HG02884 (cell line): ENCODE data around the gene GHDC.
A peak's percentile ranks its signal among the peaks of the same experiment; 100 is the strongest.

ENCODE experiments used
- ATAC-seq: cut with Tn5 transposase; IDR thresholded peaks from one replicate; pipeline ENCODE4 v1.9.1; 2021; ENCODE audit warnings: mild to moderate bottlenecking, moderate library complexity; ENCODE audit not compliant: unreplicated experiment

The GHDC gene

GRCh38 chr17:42183741-42184711, 10.3 kb downstream of the GHDC start:
- peak; percentile 45 for ATAC-seq

GRCh38 chr17:42182927-42183734, 11.2 kb downstream of the GHDC start:
- no peak for ATAC-seq

GRCh38 chr17:42181851-42182207, 12.5 kb downstream of the GHDC start:
- ATAC-seq: no peak

GRCh38 chr17:42180922-42181850, 13.1 kb downstream of the GHDC start, which contains the start of gene KCNH4:
Gene KCNH4 (minus strand): TSS chr17:42181142. CDS start chr17:42180945, 197 bp downstream.
- no peak for ATAC-seq

GRCh38 chr17:42180411-42180921, 13.8 kb downstream of the GHDC start:
- no peak for ATAC-seq

GRCh38 chr17:42179911-42180410, 14.3 kb downstream of the GHDC start:
- no peak for ATAC-seq

GRCh38 chr17:42179335-42179734, 15.0 kb downstream of the GHDC start:
- no peak for ATAC-seq

- no peak for ATAC-seq
Observed at GRCh38 chr17:42178817-42179216, 15.5 kb downstream of the GHDC start.

- no peak for ATAC-seq
Observed at GRCh38 chr17:42177684-42178083, 16.6 kb downstream of the GHDC start.

GRCh38 chr17:42174126-42174783, 20.0 kb downstream of the GHDC start:
- ATAC-seq: no peak

- ATAC-seq: no peak
Observed at GRCh38 chr17:42171831-42172230, 22.5 kb downstream of the GHDC start.

- no peak for ATAC-seq
Observed at GRCh38 chr17:42169351-42169750, 24.9 kb downstream of the GHDC start.

- no peak for ATAC-seq
Observed at GRCh38 chr17:42167807-42168206, 26.5 kb downstream of the GHDC start.

- no peak for ATAC-seq
Observed at GRCh38 chr17:42166196-42166763, 28.0 kb downstream of the GHDC start.

GRCh38 chr17:42165751-42166150, 28.5 kb downstream of the GHDC start:
- no peak for ATAC-seq

- ATAC-seq: no peak
Observed at GRCh38 chr17:42163696-42164407, 30.4 kb downstream of the GHDC start.

- ATAC-seq: no peak
Observed at GRCh38 chr17:42163113-42163512, 31.2 kb downstream of the GHDC start.

GRCh38 chr17:42160531-42160910, 33.8 kb downstream of the GHDC start:
- no peak for ATAC-seq
